Measurements from ENCODE around the gene MAML3. TPM values are rescaled to one million over a fixed set of nuclear protein-coding genes. Genes with fewer than 3 reads are reported as not detected.

MAML3 gene
- total RNA-seq, 6 donors from 2014 or later: 9.6 to 31.4 (median 14.5) TPM

DNA sequence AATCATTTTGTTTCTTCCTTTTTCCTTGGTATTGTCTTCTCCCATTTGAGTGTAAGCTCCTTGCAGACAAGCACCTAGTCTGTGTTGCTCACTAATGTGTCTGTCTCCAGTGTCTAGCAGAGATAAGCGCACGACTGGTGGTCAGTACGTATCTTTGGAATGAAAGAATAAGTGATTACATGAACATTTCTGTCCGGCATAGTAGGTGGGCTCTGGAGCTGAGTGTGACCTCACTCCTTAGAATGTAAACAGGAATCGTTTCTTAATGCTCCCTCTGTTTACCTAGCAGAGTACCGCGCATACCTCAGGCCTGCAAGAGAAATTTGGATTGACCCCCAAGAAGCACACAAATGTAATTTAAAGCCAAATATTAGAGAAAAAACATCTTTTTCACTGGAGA is 235.4 kb downstream of the MAML3 start:
- WGBS, 2 donors: 73 to 74% methylated on average over 7 of the region's 7 CpGs
- H3K4me1 ChIP-seq: peaks cover 38 to 60% (median 57%) of the 10 kb centered on the region in 4 donors

DNA sequence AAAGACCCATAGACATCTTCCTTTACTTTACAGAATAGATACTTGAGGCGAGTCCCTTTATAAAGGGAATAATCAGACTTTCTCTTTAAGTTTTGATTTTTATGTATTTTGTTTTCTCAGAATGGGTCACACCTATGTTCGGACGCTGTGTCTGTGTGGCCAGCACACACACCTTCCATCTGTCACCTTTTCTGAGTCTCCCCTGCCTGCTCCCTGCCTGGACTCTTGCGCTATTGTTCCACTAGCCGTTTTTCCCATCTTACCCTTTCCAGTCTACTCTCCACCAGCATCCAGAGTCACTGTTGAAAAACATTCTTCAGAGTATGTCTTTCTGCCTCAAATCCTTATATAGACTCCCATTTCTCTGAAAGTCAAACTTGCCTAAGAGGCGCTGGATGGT is 236.1 kb downstream of the MAML3 start:
- Histone ChIP-seq H3K27ac (peak overlapping the region; percentile 27 to 59 (median 48)), H3K4me1 (peaks cover 40 to 63% (median 60%) of the 10 kb centered on the region in 4 donors), H3K27me3 (no peaks in the 10 kb centered on the region), H3K4me3 (no peak overlapping the region), H3K36me3 (no peaks in the 10 kb centered on the region), H3K9me3 (no peaks in the 10 kb centered on the region)
- no peak for DNase-seq
- WGBS, 2 donors: 94 to 96% methylated on average over 6 of the region's 6 CpGs
- no peak for TF ChIP-seq POLR2A (IDR thresholded peaks at IDR 0.05)
- no peak for TF ChIP-seq POLR2AphosphoS5 (IDR thresholded peaks at IDR 0.05)
- TF ChIP-seq, protein P1, sequence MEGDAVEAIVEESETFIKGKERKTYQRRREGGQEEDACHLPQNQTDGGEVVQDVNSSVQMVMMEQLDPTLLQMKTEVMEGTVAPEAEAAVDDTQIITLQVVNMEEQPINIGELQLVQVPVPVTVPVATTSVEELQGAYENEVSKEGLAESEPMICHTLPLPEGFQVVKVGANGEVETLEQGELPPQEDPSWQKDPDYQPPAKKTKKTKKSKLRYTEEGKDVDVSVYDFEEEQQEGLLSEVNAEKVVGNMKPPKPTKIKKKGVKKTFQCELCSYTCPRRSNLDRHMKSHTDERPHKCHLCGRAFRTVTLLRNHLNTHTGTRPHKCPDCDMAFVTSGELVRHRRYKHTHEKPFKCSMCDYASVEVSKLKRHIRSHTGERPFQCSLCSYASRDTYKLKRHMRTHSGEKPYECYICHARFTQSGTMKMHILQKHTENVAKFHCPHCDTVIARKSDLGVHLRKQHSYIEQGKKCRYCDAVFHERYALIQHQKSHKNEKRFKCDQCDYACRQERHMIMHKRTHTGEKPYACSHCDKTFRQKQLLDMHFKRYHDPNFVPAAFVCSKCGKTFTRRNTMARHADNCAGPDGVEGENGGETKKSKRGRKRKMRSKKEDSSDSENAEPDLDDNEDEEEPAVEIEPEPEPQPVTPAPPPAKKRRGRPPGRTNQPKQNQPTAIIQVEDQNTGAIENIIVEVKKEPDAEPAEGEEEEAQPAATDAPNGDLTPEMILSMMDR (IDR thresholded peaks at IDR 0.05): no peak
- no peak for TF ChIP-seq EP300 (IDR thresholded peaks at IDR 0.05)
- no peak for ATAC-seq (ENCODE audit: low FRiP score in 2 of 2)

More for the DNA sequence above, 235.4 kb downstream of the MAML3 start:
- ATAC-seq (ENCODE audit: low FRiP score in 2 of 2): no peak
- H3K27ac ChIP-seq: peak overlapping the region; percentile 27 to 59 (median 48)
- no peak overlapping the region for H3K4me3 ChIP-seq
- TF ChIP-seq, protein P1 (IDR thresholded peaks at IDR 0.05): no peak
- TF ChIP-seq POLR2A (IDR thresholded peaks at IDR 0.05) (no peak), EP300 (IDR thresholded peaks at IDR 0.05) (no peak), POLR2AphosphoS5 (IDR thresholded peaks at IDR 0.05) (no peak)
- DNase-seq: no peak
- no peaks in the 10 kb centered on the region for H3K9me3 ChIP-seq
- H3K36me3 ChIP-seq: no peaks in the 10 kb centered on the region
- no peaks in the 10 kb centered on the region for H3K27me3 ChIP-seq

DNA sequence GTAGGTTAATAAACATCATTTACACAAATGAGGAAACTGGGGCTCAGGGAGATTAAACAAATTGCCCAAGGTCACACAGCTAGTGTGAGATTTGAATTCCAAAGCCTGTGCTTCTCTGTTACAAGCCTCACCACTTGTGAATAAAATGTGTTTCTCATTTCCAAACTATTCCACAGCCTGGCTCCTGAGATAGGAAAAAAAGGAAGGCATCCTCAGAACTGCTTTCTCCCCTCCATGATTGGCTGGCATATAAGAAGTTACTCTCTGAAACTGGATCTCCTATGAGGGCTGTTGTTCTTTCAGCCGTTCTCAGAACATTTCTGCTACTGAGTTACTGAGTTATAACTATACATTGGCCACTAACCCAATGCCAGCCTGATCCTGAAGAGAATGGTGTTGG is 237.9 kb downstream of the MAML3 start:
- Histone ChIP-seq H3K27me3 (no peaks in the 10 kb centered on the region), H3K36me3 (no peaks in the 10 kb centered on the region), H3K4me1 (peaks cover 24 to 49% (median 43%) of the 10 kb centered on the region in 4 donors), H3K4me3 (no peak overlapping the region), H3K9me3 (no peaks in the 10 kb centered on the region), H3K27ac (peak overlapping the region in 1 of 4 donors; percentile 5)
- 62 to 74% methylated on average over 1 of the region's 1 CpG for WGBS, 2 donors
- TF ChIP-seq EP300 (IDR thresholded peaks at IDR 0.05) (no peak), POLR2A (IDR thresholded peaks at IDR 0.05) (no peak), POLR2AphosphoS5 (IDR thresholded peaks at IDR 0.05) (no peak)
- TF ChIP-seq, protein P1 (IDR thresholded peaks at IDR 0.05): no peak
- DNase-seq (no peak), ATAC-seq (ENCODE audit: low FRiP score in 2 of 2) (no peak)

DNA sequence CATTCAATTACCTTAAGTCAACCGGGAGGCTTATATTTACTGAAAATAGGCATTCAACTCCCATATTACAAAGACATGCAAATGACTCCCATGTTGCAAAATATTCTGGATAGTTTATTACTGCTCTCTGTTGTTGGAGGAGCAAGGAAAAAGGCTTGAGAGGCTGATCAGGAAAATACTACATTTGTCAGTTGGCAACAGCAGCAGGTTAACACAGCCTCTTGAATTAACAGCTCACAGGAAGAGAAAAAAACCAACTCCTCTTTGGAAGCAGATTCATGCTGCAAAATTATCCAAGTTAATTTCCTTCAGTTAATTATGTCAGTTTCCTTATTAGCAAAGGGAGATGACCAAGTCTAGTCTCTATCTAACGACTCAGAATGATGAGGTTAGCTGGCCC is 238.9 kb downstream of the MAML3 start:
- Histone ChIP-seq H3K9me3 (no peaks in the 10 kb centered on the region), H3K4me1 (peaks cover 14 to 39% (median 33%) of the 10 kb centered on the region in 4 donors), H3K27me3 (no peaks in the 10 kb centered on the region), H3K4me3 (no peak overlapping the region), H3K27ac (peak overlapping the region in 2 of 4 donors; percentile 5 to 29), H3K36me3 (no peaks in the 10 kb centered on the region)
- TF ChIP-seq POLR2AphosphoS5 (IDR thresholded peaks at IDR 0.05) (no peak), POLR2A (IDR thresholded peaks at IDR 0.05) (no peak), EP300 (IDR thresholded peaks at IDR 0.05) (no peak)
- TF ChIP-seq, protein P1 (IDR thresholded peaks at IDR 0.05): no peak
- ATAC-seq (ENCODE audit: low FRiP score in 2 of 2): no peak
- WGBS, 2 donors: 47 to 52% methylated on average over 2 of the region's 2 CpGs
- DNase-seq: no peak

DNA sequence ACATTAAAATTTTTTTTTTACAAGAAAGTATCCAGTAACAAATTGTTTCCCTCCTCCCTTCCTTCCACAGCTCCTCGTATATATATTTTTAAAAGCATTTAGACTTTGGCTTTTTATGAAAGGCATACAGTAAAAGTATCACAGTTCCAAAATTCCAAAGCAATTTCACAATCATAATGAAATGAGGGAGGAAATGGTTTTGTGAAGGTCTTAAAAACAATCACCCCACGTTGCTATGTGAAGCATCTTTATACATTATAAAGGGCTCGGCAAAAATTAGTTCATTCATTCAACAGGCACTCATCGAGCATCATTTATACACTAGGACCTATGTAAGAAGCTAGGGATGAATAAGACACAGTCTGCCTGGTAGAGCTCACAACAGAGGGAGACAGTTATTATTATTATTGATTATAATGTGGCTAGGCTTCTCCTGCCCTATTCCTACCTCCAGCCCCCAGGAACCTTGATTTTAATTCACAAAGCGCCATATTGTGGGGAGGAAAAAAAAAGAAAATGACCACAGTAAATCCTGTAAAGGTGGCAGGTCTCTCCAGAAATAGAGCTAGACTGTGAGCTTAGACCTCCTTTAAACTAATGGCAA is 239.9 kb downstream of the MAML3 start:
- Histone ChIP-seq H3K4me1 (peaks cover 7 to 32% (median 28%) of the 10 kb centered on the region in 4 donors), H3K27ac (peak overlapping the region in 2 of 4 donors; percentile 5 to 42), H3K27me3 (no peaks in the 10 kb centered on the region), H3K36me3 (no peaks in the 10 kb centered on the region), H3K4me3 (no peak overlapping the region), H3K9me3 (no peaks in the 10 kb centered on the region)
- 39% methylated on average over 5 of the region's 5 CpGs for WGBS, 2 donors
- no peak for ATAC-seq (ENCODE audit: low FRiP score in 2 of 2)
- TF ChIP-seq POLR2A (IDR thresholded peaks at IDR 0.05): no peak
- no peak for DNase-seq

Measured in upper lobe of left lung (tissue), 6 donors.